GM19438 (cell line): ENCODE results near the gene MB21D2.
"Not testable (repeated sequence)": the region's sequence is repeated elsewhere in the genome, so short reads cannot be mapped to it uniquely, and the experiment has no call there.

Experiments used
- ATAC-seq: cut with Tn5 transposase; IDR thresholded peaks from one replicate; pipeline ENCODE4 v1.9.1; 2021; ENCODE audit warnings: low read depth; ENCODE audit not compliant: unreplicated experiment

Gene MB21D2

DNA sequence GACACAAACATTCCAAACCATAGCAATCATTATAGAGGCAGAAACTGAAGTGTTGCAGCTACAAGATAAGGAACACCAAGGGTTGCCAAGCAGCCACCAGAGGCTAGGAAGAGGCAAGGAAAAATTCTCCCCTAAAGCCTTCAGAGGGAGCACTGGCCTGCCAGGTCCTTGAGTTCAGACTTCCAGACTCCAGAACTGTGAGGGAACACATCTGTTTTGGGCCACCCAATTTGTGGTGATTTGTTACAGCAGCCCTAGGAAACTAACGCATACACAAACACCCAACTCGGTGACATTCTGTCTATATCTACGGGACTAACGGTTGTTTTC lies 54.6 kb downstream of the MB21D2 start:
- no peak for ATAC-seq

DNA sequence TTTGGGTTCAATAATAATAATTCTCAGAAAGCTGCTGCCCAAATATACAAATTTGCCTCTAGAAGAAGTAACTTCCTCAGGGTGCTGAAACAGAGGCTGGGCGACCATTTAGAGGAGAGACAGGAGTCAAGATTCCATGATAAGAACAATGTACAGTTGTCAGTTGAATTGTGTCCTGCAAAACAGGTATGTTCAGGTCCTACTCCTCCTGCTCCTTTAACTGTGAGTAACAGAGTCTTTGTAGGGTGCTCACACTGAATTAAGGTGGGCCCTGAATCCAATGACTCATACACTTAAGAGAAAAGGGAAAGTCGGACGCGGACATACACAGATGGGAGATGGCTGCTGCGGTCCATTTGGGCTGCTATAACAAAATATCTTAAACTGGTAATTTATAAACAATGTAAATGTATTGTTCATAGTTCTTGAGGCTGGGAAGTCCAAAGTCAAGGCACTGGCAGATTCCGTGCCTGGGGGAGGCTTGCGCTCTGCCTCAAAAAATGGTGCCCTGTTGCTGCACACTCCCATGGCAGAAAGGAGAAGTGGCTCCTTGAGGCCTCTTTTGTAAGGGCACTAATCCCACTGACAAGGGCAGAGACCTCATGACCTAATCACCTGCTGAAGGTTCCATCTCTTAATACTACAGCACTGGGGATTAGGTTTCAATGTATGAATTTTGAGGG lies 55.1 kb downstream of the MB21D2 start:
- ATAC-seq, result no peak

DNA sequence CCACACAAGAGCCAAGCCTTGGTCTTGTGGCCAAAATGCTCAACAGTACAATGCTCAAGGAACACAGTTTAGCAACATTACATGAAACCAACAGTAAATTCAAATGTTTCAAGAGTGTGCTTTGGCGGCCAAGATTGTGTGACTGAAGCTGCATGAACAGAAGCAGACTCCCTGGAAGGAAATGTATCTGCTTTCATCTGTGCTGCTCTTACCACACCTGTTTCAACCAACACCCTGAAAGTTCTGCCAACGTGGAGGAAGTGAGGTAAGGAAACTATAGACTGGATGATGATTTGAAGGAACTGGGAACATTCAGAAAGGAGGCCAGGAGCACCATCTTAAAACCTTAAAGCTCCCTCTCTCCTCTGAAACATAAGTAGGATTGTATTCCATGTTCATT lies 55.7 kb downstream of the MB21D2 start:
- no peak for ATAC-seq

DNA sequence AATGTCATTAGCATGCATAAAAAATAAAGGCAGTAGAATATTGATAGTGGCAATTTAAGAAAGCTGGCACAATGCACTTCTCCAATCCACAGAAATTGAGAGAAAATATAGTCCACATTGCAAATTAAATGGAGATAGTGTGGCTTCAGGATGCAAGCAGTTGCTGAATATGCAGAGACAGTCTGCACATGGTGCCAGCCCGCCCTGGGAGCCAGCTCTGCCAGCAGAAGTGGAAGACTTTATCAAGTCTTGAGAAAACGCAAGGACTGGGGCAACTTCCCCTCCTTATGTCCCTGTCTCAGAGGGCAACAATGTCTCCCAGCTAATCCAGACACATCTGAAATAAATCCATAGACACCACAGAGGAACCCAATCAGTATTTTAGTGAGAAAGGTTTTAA lies 57.2 kb downstream of the MB21D2 start:
- ATAC-seq, result no peak

DNA sequence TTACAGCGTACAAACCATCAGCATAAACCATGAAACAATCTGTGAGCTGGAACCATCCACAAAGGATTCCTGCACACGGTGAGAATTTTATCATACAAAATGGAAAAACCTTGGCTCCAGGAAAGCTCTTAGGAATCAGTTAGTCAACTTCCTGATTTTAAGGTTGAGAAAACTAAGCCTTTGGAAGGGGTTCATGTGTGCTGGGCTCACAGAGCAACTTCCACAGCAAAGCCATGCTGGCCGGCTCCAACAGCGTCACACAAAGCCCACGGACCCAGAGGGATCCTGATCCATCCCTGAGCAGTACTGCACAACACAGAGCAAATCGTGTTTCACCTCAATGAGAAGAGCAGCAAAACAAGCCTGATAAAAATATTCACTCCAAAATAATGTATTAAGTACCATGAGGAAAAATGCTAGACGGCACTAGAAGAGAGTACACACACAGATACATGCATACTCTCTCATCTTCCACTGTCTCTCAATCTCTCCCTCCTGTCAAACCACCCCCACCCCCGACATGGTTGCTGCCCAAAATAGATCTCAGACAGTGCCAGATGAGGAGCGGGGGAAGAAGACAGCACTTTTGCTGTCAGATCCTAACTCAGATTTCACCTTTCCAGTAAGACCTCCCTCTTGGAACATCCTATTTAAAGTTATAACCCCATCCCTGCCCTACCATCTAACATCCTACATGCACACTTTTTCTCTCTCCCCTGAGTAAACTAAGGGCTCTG lies 58.6 kb downstream of the MB21D2 start:
- ATAC-seq, result no peak

DNA sequence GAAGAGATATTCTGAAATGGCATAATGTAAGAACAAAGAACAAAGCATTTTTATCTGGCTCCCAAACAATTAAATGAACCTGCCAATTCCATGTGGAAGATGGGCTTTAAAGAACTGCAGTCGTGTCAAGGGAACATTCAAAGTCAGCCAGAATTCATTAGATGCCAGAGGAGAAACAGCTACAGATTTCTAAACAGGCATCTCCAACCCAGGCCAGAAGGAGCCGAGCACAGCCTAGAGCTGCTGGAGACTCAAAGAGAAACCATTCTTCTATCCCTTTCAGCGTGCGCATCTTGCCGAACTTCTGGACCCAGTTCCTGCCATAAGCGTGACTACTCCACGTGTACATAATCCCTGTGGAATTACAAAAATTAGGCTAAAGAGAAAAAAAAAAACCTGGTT lies 60.4 kb downstream of the MB21D2 start:
- no peak for ATAC-seq

DNA sequence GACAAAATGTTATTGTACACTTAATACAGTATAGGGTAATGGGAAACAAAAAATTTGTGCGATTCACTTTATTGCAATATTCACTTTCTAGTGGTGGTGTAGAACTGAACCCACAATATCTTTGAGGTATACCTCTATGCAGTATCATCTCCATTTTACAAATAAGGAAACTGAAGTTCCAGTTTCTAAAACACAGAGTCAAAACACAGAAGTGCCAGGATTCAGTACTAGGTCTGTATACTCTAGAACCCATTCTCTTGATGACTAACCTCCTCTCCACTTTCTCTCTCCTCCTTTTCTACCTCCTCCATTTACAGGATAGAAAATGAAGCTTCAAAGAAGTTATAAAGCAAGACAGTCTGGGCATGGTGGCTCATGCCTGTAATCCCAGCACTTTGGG lies 62.2 kb downstream of the MB21D2 start:
- ATAC-seq, result no peak

DNA sequence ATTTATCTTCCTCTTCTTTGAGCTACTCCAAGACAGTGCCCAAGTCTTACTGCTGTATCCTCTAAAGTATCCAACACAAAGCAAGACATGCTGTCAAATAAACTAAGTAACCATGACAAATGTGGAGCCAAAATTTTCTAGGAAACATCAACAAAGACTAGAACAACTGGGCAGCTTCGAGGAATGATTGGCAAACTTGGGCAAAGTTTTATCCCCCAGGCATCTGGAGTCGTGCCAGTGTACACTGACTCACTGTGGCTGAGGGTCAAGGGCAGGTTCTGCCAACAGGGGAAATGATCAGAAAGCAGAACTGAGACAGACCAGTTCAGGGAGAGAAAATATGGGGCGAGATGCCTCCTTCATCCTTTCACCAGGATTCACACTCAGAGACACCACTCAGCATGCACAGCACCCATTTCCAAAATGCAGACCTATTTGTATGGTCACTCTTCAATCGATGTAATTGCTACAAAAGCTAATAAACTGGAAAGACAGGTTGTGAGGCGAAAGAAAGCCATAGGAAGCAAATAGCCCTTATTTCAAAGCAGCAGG lies 65.8 kb downstream of the MB21D2 start:
- no peak for ATAC-seq

DNA sequence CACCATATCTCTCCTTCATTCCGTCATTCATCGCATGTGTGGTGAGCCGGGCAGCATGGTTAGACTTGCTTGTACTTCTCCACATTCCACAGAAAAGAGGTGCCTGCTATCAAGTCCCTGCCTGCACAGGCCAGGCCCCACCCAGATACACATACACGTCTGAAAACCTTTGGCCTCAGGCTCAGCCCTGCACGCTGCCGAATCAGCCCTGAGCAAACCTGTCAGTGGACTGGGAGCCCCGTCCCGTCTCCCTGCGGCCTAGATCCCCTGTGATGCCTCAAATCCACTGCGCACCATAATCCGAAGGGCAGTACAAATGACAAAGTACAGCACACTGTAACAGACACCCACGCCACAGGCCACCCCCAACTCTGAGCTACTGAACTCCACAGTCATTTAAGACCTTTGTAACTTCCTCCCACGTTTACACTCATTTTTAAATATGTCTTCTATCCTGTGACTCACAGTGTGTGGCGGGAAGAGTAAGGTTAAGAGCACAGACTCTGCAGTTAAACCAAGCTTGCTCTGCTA lies 67.1 kb downstream of the MB21D2 start:
- ATAC-seq, result no peak

DNA sequence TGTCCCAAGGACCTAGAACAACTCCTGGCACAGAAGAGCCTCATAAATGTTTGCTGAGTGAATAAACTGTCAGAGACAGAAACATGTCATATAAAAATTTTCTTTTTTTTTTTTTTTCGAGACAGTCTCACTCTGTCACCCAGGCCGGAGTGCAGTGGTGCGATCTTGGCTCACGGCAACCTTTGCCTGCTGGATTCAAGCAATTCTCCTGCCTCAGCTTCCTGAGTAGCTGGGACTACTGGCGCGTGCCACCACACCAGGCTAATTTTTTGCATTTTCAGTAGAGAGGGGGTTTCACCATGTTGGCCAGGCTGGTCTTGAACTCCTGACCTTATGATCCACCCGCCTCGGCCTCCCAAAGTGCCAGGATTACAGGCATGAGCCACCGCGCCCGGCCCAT lies 67.8 kb downstream of the MB21D2 start:
- ATAC-seq, result not testable (repeated sequence)

DNA sequence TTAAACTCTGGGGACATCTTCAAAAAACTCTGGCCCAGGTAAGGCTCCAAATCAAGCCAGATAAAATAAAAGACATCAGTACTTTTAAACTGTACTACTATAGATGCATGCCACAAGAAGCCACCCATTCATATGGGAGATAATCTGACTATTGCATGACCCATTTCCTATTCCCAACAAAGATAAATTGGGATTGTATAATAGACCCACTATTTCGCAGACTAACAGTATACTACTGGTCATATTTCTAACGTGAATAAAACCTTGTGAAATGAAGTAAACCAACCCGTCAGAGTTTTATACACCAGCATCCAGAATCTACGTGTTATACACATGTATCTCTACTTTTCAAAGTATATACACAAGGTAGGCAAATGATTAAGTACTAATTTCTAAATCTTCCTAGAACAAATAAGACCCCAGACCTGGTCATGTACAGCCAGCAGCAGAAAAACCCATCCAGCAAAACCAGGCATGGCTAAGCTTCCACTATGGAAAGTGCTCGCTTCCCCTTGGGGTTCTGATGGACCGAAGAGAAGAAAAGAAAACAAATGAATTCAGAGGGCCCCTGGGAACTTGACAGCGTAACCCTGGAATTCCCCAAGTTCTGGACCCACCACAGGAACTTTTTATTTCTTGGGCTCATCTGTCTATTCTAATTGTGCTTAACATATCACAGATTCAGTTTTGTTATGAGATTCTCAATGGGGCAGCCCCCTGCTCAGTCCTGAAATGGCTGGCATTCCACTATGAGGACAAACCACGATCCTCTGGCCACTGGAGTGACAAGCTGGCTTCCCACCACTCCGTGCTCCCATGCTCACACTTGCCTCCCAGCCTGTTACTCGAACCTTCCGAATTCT lies 69.1 kb downstream of the MB21D2 start:
- no peak for ATAC-seq

DNA sequence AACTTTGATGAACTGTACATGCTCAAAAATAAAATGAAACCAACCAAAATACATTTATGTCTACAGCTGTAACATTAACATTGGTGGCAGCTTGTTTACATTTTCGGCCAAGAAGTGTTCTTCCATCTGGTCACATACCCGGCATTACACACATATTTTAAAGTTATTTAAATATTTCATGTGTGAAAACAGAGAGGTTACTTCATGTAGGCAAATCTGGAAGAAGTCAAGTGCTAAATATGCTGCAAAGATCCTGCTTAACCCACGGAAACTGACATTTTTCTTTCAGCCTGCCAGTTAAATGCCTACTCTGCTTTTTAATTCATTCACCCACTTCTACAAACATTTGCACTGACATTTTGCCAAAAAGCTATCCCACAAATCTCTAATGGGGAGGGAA lies 69.7 kb downstream of the MB21D2 start:
- no peak for ATAC-seq

DNA sequence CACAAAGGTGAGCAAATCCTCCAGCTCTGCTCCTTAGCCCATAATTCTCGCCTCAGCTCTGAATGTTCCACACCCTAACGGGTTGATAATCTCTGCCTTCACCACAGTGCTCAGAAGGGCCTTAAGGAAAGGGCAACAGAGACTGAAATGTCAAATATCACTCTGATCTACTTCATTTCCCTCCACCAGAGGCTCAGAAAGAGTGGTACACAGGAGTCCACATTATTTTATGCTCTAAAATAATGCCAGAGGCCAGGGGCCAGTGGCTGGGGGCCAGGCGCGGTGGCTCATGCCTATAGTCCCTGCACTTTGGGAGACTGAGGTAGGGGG lies 72.2 kb downstream of the MB21D2 start:
- no peak for ATAC-seq

DNA sequence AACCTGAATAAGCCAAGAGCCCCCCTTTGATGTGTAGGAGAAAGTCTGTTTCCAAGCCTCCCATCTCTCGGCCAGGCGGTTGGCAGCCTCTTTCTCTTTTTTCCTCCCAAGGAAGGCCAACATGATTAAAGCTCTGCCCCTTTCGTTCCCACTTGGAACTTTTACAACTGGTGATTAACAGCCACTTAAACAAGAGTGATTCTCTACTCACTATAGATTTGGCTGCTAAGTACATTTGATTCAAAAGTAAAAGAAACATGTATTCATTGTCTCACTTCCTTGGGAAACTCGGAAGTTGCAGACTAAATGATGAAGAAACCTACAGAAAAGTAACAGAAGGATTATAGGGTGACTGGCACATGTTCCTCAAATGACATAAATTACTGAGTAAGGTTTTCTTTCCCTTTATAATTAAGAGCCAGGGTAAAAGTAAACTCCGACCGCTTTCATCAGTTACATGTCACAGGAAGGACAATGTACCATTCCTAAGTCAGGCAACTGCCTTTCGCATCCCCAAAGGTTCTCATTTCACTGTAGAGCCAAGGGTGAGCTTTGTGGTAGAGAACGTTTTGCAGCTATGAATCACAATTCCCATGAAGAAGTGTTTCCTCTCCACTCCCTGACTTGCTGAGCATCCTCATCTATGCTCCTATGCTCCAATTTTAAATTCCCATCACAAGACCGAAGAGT lies 72.7 kb downstream of the MB21D2 start:
- no peak for ATAC-seq

DNA sequence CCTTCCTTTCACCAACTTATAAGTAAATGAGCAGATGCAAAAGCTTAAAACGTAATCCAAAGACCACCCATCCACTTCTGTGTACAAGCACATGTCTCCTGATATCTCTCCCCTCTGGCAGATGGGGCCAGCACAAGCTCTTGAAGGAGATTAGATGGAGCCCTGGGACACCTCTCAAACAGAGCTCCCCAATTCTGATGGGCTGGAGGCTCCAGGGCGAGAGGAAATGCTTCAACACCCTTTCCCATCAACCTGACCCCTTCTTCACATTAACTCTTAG lies 73.2 kb downstream of the MB21D2 start:
- no peak for ATAC-seq

DNA sequence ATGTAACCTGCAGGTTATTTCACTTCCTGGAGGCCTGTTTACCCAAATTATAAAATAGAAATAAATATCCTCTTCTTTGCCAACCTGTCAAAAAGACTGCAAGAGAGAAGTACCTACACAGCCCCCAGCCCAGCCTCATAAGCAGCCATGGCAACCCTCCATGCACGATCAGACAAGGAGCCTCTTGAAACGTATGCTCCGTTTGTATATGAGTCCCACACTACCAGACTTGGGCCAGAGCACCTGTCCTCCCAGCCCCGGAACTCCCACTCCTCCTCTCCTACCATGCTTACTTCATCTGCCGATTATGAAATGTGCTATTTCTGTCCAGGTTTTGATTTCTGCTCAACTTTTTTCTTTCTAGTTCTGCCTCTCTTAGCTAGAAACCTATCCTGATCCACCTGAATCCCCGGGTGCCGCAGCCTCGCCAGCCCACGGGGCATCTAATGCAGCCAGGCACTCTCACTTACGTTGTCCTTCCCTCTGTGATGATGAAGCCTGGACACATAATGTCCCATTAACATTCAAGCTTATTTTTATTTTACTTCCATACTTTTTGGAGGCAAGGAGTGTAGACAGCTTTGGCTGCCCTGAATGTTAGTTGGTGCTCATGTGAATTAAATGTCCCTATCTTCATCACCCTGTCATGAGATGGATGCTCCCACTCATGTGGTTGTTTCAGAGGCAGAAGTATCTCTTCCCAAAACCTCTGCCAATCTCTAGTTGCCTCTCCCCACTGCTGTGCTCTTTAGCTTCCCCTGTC lies 73.8 kb downstream of the MB21D2 start:
- ATAC-seq, result no peak

DNA sequence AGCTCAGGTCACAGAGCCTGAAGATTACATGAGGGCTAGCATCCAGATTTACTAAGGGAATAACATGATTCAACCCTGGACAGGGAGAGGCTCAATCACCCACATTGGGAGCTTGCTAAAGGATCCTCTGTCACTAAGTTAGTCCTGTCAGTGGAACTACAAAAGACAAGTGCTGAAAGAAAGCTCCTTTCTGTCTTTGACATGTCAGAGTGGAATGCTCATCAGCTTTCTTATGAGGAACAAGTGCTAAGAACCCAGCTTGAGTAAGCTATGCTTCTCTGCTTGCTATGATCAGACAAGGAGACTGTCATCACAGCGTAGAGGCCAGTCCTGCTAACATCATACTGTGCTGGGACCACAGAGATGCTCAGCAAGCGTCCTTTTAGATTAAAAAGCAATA lies 74.5 kb downstream of the MB21D2 start:
- ATAC-seq, result no peak

DNA sequence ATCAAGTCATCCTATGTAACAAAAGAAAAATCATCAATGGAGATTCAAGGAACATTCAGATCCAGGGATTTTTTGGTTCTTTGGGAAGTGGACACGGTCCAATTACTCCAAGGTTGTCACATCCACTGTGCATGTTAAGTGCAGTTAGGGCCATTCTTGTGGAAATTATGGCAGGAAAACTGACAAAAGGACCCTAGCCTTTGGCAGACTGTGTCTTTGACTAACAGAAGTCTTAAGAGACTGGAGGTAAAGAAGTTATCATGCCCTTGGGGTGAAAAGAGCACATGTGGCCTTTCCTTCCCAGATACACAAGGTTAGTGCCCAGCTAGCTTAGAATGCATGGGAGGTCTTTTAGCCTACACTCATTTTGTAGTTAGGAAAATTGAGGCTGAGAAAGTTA lies 74.9 kb downstream of the MB21D2 start:
- no peak for ATAC-seq

DNA sequence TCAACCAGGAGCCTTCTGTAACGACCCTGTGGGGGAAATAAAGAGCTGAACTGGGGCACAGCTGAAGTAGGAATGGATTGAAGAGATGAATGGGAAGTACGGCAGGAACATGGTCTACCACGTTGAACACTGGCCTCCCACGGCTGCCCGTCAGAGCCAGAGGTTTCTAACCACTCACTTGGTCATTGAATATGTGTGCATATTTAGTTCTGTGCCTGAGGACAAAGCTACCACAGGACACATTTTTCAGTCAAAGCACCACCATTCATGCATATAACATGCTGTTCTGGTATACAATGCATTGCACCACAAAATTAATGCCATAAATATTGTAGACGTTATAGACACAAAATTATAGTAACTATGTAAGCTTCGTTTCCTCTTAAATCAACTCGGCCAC lies 75.5 kb downstream of the MB21D2 start:
- ATAC-seq, result no peak

DNA sequence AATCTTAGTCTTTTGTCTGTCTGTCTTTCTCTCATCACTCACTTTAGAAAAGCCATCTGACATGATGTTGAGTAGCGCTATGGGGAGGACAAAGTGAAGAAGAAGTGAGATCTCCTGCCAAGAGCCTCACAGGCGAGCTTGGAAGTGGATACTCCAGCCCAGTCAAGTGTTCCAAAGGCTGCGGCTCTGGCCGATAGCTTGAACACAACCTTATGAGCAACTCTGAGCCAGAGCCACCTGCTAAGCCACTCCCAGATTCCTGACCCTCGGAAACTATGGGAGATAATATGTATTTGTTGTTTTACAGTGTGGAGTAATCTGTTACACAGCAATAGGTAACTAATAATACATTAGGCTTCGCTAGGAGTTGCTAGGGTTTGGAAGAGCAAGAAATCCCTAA lies 76.2 kb downstream of the MB21D2 start:
- no peak for ATAC-seq
